GM19193 (cell line): ENCODE measurements around the gene RPS14.

ENCODE experiments used
- POLR2A ChIP-seq: IDR thresholded peaks from 4 replicates; pipeline ENCODE4 v1.6.1; 2011; ENCODE audit not compliant: insufficient read depth, insufficient read length; ENCODE audit errors: extremely low read depth

RPS14 gene

DNA sequence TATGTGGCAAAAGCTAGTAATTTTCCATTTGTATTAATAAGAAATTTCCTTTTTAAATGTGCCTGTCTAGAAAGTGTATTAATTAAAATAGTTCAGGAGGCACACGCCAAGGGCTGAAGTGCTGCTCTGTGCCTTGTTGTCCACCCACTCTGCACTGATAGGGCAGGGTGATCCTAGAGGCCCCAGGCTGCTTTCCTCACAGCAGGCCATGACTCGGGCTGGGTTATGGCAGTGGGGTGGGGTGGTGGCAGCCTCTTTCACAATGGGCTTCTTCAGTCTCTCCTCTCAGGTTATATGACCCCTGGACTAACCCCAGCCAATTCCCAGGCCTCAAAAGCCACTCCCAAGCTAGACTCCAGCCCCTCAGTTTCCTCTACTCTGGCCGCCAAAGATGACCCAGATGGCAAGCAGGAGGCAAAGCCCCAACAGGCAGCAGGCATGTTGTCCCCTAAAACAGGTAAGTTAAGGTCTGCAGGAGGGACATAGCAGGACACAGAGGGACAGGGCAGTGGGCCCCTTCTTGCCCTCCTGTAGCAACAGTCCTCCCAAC lies 56.4 kb downstream of the RPS14 start:
- no peak for TF ChIP-seq POLR2A

DNA sequence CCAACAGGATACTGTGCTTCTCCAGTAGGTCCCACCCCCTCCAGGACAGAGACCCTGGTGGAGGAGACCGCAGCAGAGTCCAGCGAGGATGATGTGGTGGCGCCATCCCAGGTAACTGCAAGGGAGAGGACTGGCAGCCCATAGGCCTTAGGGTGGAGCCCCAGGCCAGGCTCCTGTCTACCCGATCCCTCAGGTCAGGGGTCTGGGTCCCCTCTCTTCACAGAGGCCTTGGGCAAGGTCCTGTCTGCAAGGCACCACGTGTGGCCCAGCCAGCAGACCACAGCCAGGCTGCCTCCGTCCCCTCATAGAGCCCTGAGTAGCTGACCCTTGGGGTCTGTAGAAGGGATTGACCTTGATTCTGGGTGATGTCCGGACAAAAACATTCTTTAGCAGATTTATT lies 56.9 kb downstream of the RPS14 start:
- no peak for TF ChIP-seq POLR2A
